IPS-NIHi7 (cell line): ENCODE data around the gene H19.

ENCODE experiments used
- DNase-seq: peaks from one replicate; pipeline ENCODE4 v3.0.0; 2012; ENCODE audit warnings: mixed read lengths; ENCODE audit errors: extremely low spot score

The H19 gene

DNA sequence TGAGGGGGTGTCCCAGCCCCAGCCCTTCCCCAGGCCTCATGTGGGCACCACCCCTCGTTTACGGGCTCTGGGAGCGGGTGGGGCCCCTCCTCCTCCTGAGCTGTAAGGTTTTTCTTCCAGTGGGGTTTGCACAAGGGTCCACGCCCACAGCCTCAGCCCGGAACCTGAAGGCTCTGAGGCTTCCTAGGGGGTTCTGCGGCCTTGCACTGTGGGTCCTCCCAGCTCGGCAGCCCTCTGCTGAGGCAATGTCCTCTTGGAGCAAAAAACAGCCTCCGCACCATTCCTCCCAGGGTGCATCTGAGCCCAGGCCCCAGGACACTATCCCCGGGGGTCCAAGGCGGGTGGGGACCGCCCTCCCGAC, 14.1 kb downstream of the H19 start:
- DNase-seq, result no peak

- no peak for DNase-seq
Observed at GRCh38 chr11:1982873-1983600, 14.6 kb downstream of the H19 start.

DNA sequence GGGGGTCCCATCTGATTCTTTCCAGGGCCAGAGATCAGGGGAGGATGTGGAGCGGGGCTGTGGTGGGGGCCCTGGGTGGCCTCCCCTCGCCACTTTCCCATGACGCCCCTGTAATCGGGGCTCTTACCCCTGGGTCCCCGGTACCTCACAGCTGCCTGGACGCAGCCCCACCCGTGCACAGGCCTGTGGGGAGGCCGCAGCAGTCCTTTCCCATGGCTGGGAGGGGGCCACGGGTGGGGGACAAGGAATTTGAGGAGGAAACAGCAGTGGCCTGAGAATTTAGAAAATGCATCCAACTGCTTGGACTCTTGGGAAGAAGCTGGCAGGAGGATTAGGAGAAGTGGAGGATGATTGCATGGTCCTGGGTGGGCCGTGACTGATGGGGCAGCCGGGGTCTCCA, 18.0 kb downstream of the H19 start:
- DNase-seq, result no peak

DNA sequence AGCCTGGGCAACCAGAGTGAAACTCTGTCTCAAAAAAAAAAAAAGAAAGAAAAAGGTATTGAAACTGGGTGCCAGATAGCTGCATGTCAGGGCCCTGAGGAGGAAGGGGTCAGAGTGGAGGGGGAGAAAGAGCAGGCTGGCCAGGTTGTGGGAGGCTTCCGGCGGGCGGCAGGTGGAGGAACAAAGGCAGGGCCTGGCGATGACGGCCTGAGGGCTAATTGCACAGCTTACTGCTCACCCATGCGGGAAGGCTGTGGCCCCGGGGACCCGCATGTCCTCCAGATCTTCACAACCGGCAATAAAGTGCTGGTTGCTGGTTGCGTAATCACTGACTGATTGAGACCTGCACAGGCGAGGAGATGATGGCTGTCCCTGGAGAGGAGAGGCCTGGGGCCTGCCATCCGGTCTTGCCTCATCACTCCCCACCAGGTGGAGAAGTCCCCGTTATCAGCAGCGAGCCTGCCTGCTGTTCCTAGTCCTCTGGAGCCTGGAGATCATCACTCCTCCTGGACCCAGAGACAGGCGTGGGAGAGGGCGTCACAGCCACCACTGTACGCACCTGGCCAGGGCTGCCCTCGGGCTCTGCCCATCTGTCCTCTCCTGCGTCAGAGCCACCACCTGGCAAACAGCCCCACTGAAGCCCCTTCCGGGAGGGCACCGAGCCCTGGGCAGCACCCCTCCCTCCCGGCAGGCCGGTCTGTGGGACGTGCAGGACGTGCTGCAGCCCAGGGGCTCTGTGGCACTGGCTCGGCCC, 18.7 kb downstream of the H19 start:
- no peak for DNase-seq

- DNase-seq, result no peak
Observed at GRCh38 chr11:1975185-1975584, 22.5 kb downstream of the H19 start.

- no peak for DNase-seq
Observed at GRCh38 chr11:1970956-1971355, 26.7 kb downstream of the H19 start.

- no peak for DNase-seq
Observed at GRCh38 chr11:1969776-1970175, 27.9 kb downstream of the H19 start.

GRCh38 chr11:1969035-1969434, 28.6 kb downstream of the H19 start:
- no peak for DNase-seq

GRCh38 chr11:1968454-1969002, 29.1 kb downstream of the H19 start:
- no peak for DNase-seq

- no peak for DNase-seq
Observed at GRCh38 chr11:1967641-1968225, 29.9 kb downstream of the H19 start.

GRCh38 chr11:1966531-1966930, 31.1 kb downstream of the H19 start:
- DNase-seq, result no peak

GRCh38 chr11:1964955-1965354, 32.7 kb downstream of the H19 start:
- no peak for DNase-seq

GRCh38 chr11:1964348-1964747, 33.3 kb downstream of the H19 start:
- DNase-seq, result no peak

- DNase-seq, result no peak
Observed at GRCh38 chr11:1963864-1964263, 33.8 kb downstream of the H19 start.

- no peak for DNase-seq
Observed at GRCh38 chr11:1959786-1960185, 37.9 kb downstream of the H19 start.

DNA sequence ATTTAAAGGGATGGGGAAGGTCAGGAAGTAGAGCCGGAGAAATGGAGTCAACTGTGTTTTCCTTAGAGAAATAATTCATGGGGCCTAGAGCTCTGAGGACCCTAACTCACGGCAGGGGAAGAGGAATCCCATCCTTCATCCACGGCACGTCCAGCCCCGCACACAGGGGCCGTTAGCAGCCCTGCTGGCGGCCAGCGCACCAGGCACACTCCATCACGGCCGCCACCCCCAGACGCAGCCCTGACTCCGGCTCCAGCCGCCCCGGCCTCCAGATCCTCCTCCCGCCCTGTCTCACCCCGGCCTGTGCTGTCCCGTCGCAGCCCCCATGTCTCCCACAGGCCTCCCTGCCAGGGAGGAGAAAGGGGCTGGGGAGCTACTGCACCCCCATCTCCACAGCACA, 39.3 kb downstream of the H19 start:
- DNase-seq, result no peak

GRCh38 chr11:1953489-1954266, 44.0 kb downstream of the H19 start:
- no peak for DNase-seq

DNA sequence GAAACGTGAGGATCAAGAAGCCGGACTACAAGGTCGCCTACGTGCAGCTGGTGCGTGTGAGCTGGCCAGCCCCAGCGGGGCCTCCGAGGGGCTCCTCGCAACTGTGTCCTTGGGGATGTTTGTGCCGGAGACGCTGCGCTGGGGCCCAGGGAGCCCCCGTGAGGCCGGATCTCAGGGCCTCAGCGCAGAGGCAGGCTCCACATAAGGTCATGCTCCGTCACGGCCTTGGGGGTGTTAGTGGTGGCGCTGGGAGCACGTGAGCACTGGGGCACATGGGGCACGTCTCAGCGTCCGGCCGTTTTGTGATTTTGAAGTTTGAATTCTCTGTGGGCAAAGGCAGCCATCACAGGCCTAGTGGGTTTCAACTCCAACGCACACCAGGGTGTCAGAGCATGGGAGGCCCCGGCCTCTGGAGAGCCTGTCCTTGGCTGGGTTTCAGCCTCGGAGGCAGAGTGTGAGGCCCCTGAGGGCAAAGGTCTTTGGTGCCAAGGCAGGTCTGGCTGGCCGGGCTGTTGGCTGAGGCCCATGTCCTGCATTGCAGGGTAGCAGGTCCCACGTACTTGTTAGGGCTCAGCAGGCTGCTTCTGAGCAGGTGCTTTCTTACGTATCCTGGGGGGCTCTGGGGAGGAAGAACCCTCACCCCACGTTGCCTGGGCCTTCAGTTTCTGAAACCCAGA, 44.7 kb downstream of the H19 start:
- DNase-seq, result no peak

DNA sequence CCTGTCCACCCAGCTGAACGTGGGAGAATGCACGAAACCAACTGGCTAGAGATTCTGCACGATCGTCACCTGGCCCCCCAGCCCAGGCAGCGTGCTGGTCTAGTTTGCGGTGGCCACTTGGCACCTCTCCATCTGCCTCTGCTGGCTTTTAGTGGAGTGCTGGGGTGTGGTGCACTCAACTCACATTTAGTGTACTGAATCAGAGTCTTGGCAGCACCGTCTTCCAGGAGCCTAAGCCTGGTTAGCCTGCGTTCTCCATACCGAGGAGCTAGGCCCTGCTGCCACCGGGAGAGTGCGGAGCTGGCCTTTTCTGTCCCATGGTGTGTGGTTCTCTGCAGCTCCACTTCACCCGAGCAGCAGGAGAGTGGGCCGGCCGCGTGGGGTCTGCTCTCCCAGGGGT, 47.7 kb downstream of the H19 start:
- no peak for DNase-seq

DNA sequence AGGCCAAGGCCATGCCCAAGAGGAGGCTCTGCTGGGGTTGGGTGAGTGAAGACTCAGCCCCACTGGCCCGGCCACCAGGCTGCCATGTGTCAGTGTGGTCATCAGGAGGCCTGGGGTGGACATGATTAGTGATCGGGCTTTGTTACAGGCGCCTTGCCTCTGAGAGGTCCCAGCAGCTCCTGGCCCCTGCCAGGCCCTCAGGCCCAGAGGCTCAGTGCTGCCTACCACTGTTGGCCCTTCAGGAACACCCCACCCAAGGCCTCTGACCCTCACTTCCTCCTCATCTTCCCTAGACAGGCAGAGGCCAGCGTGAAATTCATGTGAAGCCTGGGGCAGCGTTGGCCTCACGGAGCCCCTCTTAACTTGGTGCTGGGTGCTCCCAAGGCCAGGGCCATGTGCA, 48.3 kb downstream of the H19 start:
- no peak for DNase-seq

DNA sequence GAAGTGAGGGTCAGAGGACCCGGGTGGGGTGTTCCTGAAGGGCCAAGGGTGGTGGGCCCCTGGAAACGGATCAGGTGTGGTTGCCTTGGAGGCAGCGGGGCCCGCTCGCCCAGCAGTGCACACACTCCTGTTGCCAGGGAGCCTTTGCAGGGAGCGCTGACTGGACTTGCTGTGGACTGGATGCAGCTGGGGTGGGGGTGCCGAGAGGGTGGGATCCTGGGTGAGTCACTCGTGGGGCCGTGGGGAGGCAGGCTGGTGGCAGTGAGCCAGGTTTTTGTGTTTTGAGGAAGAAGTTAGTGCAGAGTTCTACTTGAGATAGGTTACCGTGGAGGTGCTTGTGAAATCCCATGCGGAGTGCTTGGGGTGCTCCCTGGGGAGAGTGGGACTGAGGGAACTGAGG, 49.3 kb downstream of the H19 start:
- DNase-seq, result no peak
